Activated CD4-positive, alpha-beta T cell treated with anti-CD3 and anti-CD28 coated beads, Interleukin-2, amount 10 ng/mL, durations not matched to agents 24 days and 14 days (primary cell): ENCODE results near the gene ADAMTSL2. TPM values are rescaled to one million over a fixed set of nuclear protein-coding genes. Genes with fewer than 3 reads are reported as not detected.

Source experiments
- DNase-seq: peaks from one replicate; pipeline ENCODE4 v3.0.0; 2022
- H3K27ac Mint-ChIP-seq: one replicate; pipeline ENCODE4 v1.8.0; 2022; ENCODE audit warnings: mild to moderate bottlenecking, mixed read lengths
- H3K27me3 Mint-ChIP-seq: one replicate; pipeline ENCODE4 v1.8.0; 2022; ENCODE audit warnings: mixed read lengths
- H3K36me3 Mint-ChIP-seq: one replicate; pipeline ENCODE4 v1.8.0; 2022; ENCODE audit warnings: low read depth, mild to moderate bottlenecking, mixed read lengths
- H3K4me1 Mint-ChIP-seq: one replicate; pipeline ENCODE4 v1.8.0; 2021; ENCODE audit warnings: mixed read lengths
- H3K4me3 Mint-ChIP-seq: one replicate; pipeline ENCODE4 v1.8.0; 2022; ENCODE audit warnings: mild to moderate bottlenecking, moderate library complexity, mixed read lengths
- H3K9me3 Mint-ChIP-seq: one replicate; pipeline ENCODE4 v1.8.0; 2021; ENCODE audit warnings: mixed read lengths
- intact Hi-C: fragments of 100-400 bp; cut with micrococcal nuclease; formaldehyde crosslinking; loops from one replicate; pipeline ENCODE4 v1.15.1; 2023
- total RNA-seq: library from RNA; stranded (reverse); gene quantifications from 2 replicates; pipeline ENCODE4 v1.2.3, GENCODE V29; 2022

Gene ADAMTSL2
- total RNA-seq, 1 donor from 2014 or later = not detected

DNA sequence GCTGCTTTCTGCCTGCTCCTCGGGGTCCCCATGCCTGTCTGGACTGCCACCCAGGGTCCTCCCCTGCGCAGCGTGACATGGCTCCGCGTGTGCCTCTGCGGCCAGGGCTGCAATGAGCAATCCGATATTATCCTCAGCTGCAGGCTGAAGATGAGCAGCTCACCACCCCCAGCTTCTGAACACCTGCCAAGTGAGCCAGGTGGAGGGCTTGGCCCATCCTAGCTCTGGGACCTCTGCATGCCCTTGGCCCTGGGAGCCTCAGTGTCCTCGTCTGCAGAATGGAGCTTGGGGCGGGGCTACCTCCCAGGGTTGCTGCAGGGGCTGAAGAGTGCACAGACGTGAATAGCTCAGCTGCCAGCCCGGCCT is 5.6 kb upstream of the ADAMTSL2 start:
- peaks cover 10% of the 10 kb centered on the region for H3K27me3 Mint-ChIP-seq
- intact Hi-C loops = no loop called here

DNA sequence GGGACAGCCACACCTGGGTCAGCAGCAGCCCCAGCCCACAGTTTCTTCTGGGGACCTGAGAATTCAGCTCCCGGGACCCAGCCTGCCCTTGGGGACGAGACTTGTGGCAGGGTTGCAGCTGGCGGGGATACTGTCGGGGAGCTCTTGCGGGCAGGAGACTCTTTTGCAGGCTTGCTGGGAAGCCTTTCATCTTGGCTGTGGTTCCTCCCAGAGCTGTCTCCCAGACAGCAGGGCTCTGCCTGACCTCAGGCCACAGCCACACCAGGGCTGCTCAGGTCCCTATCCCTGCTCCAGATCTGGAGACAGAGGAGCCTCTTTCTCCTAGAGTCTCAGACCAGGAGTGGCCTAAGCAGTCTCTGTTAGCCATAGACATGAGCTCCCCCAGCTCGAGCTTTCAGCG is 5.0 kb upstream of the ADAMTSL2 start:
- peaks cover 12% of the 10 kb centered on the region for H3K27me3 Mint-ChIP-seq
- intact Hi-C loops = no loop called here

More for the DNA sequence above, 5.6 kb upstream of the ADAMTSL2 start:
- Mint-ChIP-seq H3K9me3 (no peaks in the 10 kb centered on the region), H3K4me1 (no peaks in the 10 kb centered on the region), H3K36me3 (no peaks in the 10 kb centered on the region), H3K4me3 (no peak overlapping the region), H3K27ac (no peak overlapping the region)
- no peak for DNase-seq

GRCh38 chr9:133529874-133530273 is 4.6 kb upstream of the ADAMTSL2 start:
- Mint-ChIP-seq H3K27ac (no peak overlapping the region), H3K36me3 (no peaks in the 10 kb centered on the region), H3K27me3 (peaks cover 12% of the 10 kb centered on the region), H3K4me3 (no peak overlapping the region), H3K9me3 (no peaks in the 10 kb centered on the region), H3K4me1 (no peaks in the 10 kb centered on the region)
- intact Hi-C loops = no loop called here
- no peak for DNase-seq

More for the DNA sequence above, 5.0 kb upstream of the ADAMTSL2 start:
- H3K36me3 Mint-ChIP-seq = no peaks in the 10 kb centered on the region
- no peak overlapping the region for H3K27ac Mint-ChIP-seq
- no peaks in the 10 kb centered on the region for H3K4me1 Mint-ChIP-seq
- DNase-seq = no peak
- H3K4me3 Mint-ChIP-seq = no peak overlapping the region
- H3K9me3 Mint-ChIP-seq = no peaks in the 10 kb centered on the region

DNA sequence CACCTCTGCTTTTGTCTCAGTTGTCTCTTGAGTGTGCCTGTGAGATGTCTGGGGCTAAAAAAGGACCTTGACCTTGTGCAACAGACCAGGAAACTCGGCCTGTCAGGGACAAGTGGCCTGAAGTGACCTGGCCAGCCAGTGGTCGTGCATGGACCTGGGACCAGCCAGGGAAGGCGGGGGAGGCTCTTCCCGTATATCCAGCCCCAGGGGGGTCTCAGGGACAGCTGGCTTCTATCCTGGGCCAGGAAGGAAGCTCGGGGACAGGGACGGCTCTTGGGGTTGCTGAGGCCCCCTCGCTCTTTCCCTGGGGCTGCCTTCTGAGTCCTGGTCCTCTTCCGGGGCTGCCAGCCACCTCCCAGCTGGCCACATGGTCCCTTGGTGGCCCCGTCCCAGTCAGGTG is 3.2 kb upstream of the ADAMTSL2 start:
- intact Hi-C loops = no loop called here

GRCh38 chr9:133532937-133533668 is 1.4 kb upstream of the ADAMTSL2 start:
- no peak overlapping the region for H3K4me3 Mint-ChIP-seq
- no peak overlapping the region for H3K27ac Mint-ChIP-seq
- H3K9me3 Mint-ChIP-seq = no peaks in the 10 kb centered on the region
- peak; percentile 88 for DNase-seq
- H3K4me1 Mint-ChIP-seq = no peaks in the 10 kb centered on the region
- H3K27me3 Mint-ChIP-seq = peaks cover 18% of the 10 kb centered on the region
- intact Hi-C loops = loop anchor here (1.0 kb wide), 1 partner anchor 193 kb away; no protein-coding TSS in a partner anchor
- H3K36me3 Mint-ChIP-seq = no peaks in the 10 kb centered on the region

More for the DNA sequence above, 3.2 kb upstream of the ADAMTSL2 start:
- no peaks in the 10 kb centered on the region for H3K36me3 Mint-ChIP-seq
- H3K27me3 Mint-ChIP-seq = peaks cover 20% of the 10 kb centered on the region
- H3K4me3 Mint-ChIP-seq = no peak overlapping the region
- no peaks in the 10 kb centered on the region for H3K4me1 Mint-ChIP-seq
- DNase-seq = no peak
- H3K9me3 Mint-ChIP-seq = no peaks in the 10 kb centered on the region
- no peak overlapping the region for H3K27ac Mint-ChIP-seq

DNA sequence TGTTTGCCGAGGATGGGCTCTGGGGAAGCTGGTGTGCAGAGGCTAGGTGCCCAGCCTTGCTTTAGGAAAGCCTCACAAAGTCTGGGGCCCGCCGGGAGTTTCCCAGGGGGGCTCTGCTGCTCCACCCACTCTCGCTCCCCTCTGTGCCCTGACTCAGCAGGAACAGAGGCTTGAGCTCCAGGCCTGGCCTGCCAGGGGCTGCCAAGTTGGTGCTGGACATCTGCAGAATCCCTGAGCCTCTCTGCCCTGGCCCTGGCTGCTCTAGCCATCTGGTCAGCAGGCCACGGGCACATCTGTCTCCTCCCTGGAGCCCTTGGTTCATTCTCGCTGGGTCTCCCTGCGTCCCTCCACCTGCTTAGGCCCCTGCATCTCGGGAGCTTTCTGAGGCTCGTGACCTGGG is 647 bp upstream of the ADAMTSL2 start:
- Mint-ChIP-seq H3K9me3 (no peaks in the 10 kb centered on the region), H3K27ac (no peak overlapping the region), H3K27me3 (peaks cover 18% of the 10 kb centered on the region), H3K36me3 (no peaks in the 10 kb centered on the region), H3K4me1 (no peaks in the 10 kb centered on the region), H3K4me3 (no peak overlapping the region)
- DNase-seq = no peak
- intact Hi-C loops = loop anchor here (1.0 kb wide), 1 partner anchor 192 kb away; no protein-coding TSS in a partner anchor

GRCh38 chr9:133535306-133535877 is 888 bp downstream of the ADAMTSL2 start:
- Mint-ChIP-seq H3K4me3 (no peak overlapping the region), H3K4me1 (no peaks in the 10 kb centered on the region), H3K36me3 (no peaks in the 10 kb centered on the region), H3K27me3 (peaks cover 18% of the 10 kb centered on the region), H3K9me3 (no peaks in the 10 kb centered on the region), H3K27ac (no peak overlapping the region)
- intact Hi-C loops = no loop called here
- DNase-seq = no peak

- Mint-ChIP-seq H3K4me1 (no peaks in the 10 kb centered on the region), H3K4me3 (no peak overlapping the region), H3K27ac (no peak overlapping the region), H3K27me3 (peaks cover 18% of the 10 kb centered on the region), H3K36me3 (no peaks in the 10 kb centered on the region), H3K9me3 (no peaks in the 10 kb centered on the region)
- no peak for DNase-seq
- intact Hi-C loops = no loop called here
Measured at GRCh38 chr9:133536080-133536479, 1.6 kb downstream of the ADAMTSL2 start.

GRCh38 chr9:133536536-133536935 is 2.0 kb downstream of the ADAMTSL2 start:
- Mint-ChIP-seq H3K4me1 (no peaks in the 10 kb centered on the region), H3K4me3 (no peak overlapping the region)
- intact Hi-C loops = no loop called here

GRCh38 chr9:133537257-133537656 is 2.8 kb downstream of the ADAMTSL2 start:
- Mint-ChIP-seq H3K36me3 (no peaks in the 10 kb centered on the region), H3K9me3 (no peaks in the 10 kb centered on the region), H3K4me3 (no peak overlapping the region), H3K27me3 (peaks cover 18% of the 10 kb centered on the region), H3K4me1 (no peaks in the 10 kb centered on the region), H3K27ac (no peak overlapping the region)
- intact Hi-C loops = no loop called here
- no peak for DNase-seq

More at GRCh38 chr9:133536536-133536935, 2.0 kb downstream of the ADAMTSL2 start:
- DNase-seq = no peak
- Mint-ChIP-seq H3K27ac (no peak overlapping the region), H3K27me3 (peaks cover 18% of the 10 kb centered on the region), H3K36me3 (no peaks in the 10 kb centered on the region), H3K9me3 (no peaks in the 10 kb centered on the region)

DNA sequence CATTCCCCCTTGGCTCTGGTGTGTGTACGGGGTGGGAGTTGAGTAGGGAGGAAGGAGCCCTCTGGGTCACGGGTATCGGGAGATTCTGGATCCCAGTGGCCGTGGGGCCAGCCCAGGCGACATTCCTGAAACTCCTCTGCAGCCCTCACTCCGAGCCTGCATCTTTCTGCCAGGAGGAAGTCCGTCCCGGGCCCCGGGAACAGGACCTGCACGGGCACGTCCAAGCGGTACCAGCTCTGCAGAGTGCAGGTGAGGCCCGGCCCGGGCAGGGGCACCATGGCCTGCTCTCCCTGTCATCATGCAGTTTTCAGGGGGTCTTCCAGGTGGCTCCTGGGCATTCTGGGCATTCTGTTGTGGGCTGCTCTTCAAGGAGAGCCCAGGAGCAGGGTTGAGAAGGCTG is 3.7 kb downstream of the ADAMTSL2 start:
- Mint-ChIP-seq H3K4me3 (no peak overlapping the region), H3K27ac (no peak overlapping the region), H3K36me3 (no peaks in the 10 kb centered on the region), H3K9me3 (no peaks in the 10 kb centered on the region), H3K27me3 (peaks cover 13% of the 10 kb centered on the region), H3K4me1 (no peaks in the 10 kb centered on the region)
- DNase-seq = no peak
- intact Hi-C loops = no loop called here

- H3K36me3 Mint-ChIP-seq = no peaks in the 10 kb centered on the region
Measured at GRCh38 chr9:133538851-133539833, 4.6 kb downstream of the ADAMTSL2 start.

DNA sequence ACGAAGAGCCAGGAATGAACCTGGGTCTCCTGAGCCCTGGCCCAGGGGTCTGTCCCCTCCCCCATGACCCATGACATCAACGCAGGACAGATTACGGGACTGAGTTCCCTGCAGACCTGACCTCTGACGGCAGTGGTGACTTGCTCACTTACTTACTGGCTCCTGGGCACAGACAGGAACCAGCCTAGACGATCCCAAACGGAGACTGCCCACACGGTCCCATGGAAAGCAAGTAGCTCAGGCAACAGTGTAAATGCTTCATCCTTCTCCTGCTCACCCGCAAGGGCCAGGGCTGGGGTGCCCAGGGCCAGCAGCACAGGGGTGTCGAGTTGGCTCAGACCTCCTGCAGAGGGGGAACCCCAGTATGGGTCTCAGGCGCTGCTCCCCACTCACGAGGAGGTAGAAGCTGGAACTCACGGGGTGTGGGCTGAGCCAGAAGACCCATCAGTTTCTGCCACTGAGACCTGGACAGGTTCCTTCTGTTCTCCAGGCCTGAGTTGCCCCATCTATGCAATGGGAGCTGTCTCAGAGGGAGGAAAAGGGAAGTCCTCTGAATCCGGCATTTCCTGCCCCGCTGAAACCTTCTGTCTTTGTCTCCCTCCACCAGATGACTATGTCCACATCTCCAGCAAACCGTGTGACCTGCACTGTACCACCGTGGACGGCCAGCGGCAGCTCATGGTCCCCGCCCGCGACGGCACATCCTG is 5.6 kb downstream of the ADAMTSL2 start:
- intact Hi-C loops = no loop called here
- no peaks in the 10 kb centered on the region for H3K36me3 Mint-ChIP-seq

More at GRCh38 chr9:133538851-133539833, 4.6 kb downstream of the ADAMTSL2 start:
- Mint-ChIP-seq H3K4me3 (no peak overlapping the region), H3K4me1 (no peaks in the 10 kb centered on the region), H3K27me3 (peaks cover 8% of the 10 kb centered on the region), H3K9me3 (no peaks in the 10 kb centered on the region), H3K27ac (no peak overlapping the region)
- no peak for DNase-seq
- intact Hi-C loops = no loop called here

More for the DNA sequence above, 5.6 kb downstream of the ADAMTSL2 start:
- H3K4me3 Mint-ChIP-seq = no peak overlapping the region
- DNase-seq = no peak
- H3K27ac Mint-ChIP-seq = no peak overlapping the region
- peaks cover 6% of the 10 kb centered on the region for H3K27me3 Mint-ChIP-seq
- no peaks in the 10 kb centered on the region for H3K4me1 Mint-ChIP-seq
- H3K9me3 Mint-ChIP-seq = no peaks in the 10 kb centered on the region
